LoVo (cell line): ENCODE measurements around the gene UNC79.

Experiments used
- DNase-seq: peaks from one replicate; pipeline ENCODE4 v3.0.0-alpha.2; 2016; ENCODE audit warnings: low spot score

The UNC79 gene

DNA sequence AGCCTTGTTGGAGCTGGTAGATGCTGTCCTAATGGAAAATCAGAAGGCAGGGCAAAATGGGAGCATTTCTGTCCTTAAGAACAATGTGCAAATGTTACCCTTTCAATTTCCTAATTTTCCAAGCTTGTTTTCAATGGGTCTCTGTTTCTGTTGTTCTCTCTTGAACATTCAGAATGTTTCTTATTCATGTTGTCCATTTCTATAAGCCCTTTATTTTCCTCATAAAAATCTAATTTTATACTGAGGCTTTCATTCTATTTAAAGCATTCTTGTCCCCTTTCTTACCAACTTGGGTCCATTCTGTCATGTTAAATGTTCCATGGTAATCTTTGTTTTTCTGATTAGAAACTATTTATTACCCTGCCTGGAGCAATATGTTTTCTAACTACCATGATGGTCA, 232.6 kb downstream of the UNC79 start:
- no peak for DNase-seq

DNA sequence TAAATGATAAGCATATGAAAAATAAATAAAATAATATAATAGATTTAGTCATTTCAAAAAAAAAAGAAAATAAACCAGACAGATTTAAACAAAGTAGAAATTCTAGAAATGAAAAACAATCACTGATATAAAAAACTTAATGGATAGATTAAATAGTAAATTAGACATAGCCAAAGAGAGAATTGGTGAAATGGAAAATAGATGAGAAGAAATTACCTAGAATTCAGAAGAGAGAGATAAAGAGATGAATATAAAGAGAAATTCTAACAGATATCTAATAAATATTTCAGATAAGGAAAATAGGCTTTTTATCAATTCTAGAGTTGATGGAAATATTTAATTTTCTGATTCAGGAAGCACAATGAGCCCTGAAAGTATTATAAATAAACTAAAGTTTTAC, 234.4 kb downstream of the UNC79 start:
- DNase-seq: no peak

DNA sequence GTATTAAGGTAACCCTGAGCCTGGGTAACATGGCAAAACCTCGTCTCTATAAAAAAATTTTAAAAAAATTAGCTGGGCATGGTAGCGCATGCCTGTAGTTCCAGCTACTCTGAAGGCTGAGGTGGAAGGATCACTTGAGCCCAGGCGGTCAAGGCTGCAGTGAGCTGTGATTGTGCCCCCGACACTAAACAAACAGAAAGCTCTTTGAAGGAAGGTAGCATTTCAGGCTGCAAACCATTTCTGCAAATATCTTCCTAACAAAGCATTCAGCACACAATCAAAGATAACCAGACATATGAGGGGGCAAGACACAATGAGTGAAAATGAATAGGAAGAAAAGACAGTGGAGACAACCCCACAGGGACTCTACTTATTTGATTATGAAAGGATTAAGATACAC, 238.9 kb downstream of the UNC79 start:
- DNase-seq: no peak

DNA sequence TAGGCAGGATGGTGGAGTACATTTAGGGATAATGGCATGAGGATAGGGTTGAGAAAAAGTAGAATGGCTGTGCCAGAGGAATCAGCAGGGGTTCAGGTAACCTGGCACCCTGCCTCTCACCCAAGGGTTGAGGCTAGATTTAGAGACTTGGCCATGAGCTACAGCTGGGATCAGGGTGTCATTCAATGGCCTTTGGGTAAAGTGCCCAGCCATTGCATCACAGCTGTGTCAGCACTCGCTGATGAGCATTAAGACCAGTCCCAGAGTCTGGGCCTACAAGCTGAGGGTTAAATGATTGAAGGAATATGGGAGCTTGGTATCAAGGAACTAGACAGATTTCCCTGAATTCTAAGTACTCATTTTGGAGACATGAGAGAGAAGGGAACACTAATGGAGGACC, 243.6 kb downstream of the UNC79 start:
- no peak for DNase-seq

DNA sequence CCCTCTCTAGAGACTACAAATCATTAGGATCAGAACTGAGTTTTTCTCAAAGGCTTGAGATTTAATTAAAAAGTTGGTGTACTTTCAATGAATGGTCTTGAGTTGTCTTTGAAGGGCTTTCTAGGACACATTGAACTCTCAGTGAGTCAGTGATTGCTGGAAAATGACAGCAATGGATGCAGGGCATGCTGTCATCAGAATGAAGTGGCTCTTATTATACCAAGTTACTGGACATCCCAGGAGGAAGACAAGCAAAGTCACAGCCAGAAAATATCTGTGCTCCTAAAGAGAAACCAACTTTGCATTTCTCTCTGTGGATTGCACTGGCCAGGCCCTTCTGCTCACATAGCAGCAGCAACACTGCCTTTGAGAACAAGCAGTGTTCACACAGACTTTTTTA, 244.9 kb downstream of the UNC79 start:
- DNase-seq: no peak

DNA sequence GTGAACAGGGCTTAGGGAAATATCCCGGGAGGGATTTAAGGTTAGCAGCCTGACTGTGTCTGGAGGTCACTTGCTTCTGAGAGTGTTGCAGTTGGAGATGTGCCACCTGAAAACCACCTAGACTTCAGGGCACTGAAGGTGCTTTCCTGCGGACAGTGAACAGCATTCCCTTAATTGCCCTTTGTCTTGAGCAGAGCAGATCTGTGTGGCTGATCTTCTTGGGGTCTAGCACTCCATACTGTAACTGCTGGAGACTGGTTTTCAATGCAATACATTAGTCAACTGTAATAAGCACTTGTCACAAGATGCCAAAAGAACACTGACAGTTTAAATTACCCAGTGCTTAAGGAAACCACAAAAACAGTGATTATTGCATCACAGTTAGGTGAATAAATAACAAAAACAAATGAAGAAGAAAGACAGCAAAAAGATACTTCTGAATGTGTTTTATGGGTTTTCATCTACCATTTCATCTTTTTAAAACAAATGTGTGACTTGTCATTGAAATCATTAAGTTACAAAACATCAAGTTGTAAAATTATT, 245.7 kb downstream of the UNC79 start:
- DNase-seq: no peak

DNA sequence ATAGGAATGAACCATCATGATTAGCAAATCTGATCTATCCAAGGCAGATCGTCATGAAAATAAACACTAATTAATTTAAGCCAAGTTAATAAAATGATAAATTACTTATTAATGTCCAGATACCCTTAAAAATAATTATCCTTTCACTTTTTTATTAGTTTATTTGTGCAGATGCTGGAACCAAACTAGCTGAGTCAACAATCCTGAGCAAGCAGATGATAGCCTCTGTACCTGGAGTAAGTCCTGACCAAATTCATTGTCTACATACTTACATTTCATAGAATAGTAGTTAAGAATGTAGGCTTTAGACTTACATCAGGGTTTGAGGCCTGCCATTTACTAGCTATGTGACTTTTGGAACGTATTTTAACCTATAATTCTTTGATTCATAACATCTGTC, 251.7 kb downstream of the UNC79 start:
- DNase-seq: no peak

DNA sequence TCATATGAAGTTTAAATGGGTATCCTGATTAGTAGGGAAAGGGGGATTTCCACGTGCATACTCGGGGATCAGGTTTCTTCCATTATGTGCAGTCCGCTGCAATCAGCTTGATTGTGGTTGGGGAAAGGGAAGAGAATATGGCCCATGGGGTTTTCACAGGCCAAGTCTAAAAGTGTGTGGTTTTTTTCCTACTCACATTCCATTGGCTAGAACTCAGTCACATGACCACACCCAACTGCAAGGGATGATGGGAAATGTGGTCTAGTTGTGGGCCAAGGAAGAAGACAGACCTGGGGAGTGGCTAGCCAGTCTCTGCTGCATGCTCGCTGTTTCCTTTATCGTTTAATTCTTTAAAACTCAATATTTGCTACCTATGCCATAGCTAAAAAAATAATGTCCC, 252.5 kb downstream of the UNC79 start:
- DNase-seq: no peak

DNA sequence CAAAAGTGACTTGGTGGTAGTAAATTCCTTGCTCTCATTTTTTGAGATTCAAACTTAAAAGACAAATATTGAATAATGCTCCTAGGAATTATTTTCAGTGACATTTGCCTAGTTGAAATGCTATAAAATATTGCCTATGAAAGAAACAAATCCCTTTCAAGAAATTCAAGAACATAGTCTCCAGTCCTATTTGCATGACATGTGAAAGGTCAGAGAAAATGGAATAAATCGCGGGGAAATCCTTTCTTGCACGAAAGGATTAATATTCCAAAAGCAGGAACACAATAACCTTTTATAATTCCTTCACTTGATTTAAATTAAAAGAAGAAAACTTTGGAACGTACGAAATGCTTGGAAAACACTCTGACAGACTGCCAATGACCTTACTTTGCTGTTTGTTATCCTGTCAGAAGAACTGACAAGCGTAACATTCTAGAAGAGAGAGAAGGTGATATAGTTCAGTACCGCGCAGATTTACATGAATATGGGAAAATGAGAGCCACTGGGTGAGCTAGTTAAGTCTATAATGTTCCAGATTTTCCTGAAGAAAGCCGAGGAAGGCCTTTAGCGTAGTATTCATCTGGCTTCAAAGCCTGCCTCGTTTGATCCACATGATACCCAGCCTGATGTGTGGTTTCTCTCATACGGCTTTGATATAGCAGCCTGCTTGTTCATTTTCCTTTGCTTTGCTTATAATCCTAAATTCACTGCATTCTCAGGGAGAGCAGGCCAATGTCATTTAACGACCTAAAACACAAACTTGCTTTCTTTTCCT, 254.6 kb downstream of the UNC79 start:
- DNase-seq: no peak

DNA sequence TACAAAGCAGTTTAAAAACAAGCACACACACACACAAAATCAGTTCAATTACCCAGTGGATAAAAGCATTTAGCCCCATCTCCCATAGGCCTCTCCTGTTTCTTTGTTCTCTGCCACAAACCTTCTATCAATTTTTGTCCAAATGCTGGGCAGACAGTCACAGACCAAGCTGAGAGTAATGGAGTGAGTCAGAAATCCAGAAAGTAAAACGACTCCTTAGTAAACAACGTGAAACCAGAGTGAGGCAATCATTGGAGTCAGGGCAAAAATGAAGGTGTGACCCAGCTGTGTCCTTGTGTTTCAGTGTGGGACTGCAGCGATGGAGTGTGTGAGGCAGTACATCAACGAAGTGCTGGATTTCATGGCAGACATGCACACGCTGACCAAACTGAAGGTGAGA, 255.5 kb downstream of the UNC79 start:
- no peak for DNase-seq

DNA sequence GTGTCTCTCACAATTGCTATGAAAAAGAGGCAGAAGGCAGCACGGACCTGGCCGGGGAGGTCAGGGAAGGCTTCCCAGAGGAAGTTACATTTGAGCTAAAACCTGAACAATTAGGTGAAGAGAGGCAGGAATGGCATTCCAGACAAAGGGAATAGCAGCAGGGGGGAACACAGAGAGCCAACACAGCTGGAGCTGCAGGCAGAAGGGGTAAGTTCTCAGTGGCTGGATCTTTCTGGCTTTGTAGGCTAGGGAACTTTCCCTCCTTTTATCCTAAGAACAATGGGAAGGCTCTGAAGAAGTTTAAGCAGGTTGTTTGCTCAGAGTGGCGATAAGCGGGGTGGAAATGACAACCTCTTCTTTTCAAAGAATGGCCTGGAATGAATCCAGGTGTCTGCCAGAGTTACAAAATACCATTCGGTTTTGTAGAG, 257.5 kb downstream of the UNC79 start:
- DNase-seq: no peak

DNA sequence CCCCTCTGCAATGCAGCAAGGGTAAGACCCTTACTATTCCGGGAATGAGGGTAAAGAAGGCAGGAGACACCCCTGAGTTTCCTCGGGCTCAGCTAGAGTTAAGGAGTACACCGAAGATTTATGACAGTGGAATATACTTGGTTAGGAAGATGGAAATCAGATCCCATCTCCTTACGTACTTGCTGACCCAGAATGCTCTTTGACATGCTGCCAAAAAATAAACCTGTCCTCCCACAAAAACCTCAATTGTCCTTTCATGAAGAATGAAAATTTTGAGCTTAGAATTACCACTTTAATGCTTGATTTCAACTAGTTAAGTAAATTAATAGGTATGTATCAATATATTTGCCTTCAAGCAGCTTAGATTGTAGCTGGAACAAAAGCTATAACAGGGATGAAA, 258.1 kb downstream of the UNC79 start:
- no peak for DNase-seq

DNA sequence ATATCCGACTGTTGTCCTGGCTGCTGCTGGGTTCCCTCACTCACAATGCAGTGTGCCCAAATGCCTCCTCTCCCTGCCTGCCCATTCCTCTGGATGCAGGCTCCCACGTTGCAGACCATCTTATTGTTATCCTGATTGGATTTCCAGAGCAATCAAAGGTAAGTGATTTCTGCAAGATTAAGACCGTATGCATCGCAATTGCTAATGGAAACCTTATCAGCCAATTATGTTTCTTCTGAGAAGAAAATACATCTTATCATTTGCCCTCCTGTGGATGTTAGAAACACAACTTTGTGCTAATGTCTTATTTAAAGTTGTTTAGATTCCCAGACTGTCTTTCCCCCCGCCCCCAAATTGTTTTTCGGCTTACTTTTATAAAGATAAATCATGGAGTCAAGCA, 259.4 kb downstream of the UNC79 start:
- no peak for DNase-seq

DNA sequence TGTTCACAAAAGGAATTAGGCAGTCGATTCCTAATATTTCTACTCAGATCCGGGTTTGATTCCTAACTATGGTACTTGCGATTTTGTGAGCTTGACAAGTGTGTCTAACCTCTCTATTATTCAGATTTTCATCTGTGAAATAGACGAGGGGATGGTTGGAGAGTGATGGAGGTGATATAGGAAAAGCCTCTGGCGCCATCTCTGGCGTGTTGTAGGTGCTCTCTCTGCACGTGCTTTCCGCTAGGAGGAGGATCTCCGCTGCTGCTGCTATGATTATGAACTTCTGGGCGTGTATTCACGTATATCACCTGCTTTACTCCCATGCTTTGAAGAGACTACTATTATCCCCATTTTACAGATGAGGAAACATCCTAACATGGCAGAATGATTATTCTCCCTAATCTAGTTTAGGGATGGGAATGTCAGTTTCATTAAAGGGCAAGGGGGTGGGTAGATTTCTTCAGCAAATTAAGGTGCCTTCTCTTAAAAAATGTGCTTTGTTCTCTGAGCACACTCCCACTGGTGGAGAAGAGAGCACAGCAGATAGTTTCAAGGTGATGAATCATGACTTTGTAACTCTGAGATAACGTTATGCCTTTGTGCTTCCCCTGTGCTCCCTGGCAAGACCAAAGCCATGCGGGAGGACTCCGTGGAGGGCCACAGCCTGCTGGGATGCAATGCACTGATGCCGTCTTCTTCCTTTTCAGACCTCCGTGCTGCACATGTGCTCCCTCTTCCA, 260.5 kb downstream of the UNC79 start:
- DNase-seq: no peak

DNA sequence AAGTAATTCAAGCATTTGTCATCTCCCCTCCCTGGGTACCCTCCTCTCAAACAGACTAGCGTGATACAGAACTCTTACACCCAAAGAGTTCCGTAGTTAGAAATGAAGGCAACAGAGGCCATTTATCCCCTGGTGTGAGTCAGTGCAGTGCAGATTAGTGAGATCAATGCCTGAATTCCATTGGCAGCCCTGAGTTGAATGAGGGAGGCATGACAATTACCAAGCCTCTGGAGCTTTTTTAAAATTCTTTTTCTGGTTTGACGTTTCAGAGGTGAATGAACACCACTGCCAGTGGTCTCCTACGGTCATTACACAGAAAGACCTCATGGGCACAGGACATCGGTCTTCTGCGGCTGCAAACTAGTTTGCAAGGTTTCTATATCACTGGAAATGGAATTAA, 263.2 kb downstream of the UNC79 start:
- DNase-seq: no peak

DNA sequence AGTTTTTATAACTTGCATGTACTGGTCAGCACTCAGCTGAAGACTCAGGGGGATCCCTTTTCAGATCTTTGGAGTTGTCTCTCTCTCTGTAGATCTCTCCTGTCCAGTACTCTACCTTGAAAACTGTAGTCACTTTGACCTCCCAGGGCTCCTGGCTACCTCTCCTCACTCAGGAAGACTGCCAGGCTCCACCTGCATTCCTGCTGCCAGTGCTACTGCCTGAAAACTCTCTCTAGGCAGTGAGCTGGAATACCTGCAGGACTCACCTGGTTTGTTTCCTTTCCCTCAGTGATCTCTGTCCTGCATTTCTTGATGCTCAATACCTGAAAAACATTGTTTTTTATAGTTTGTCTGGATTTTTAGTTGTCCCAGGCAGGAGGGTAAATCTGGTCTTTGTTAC, 270.2 kb downstream of the UNC79 start:
- no peak for DNase-seq

DNA sequence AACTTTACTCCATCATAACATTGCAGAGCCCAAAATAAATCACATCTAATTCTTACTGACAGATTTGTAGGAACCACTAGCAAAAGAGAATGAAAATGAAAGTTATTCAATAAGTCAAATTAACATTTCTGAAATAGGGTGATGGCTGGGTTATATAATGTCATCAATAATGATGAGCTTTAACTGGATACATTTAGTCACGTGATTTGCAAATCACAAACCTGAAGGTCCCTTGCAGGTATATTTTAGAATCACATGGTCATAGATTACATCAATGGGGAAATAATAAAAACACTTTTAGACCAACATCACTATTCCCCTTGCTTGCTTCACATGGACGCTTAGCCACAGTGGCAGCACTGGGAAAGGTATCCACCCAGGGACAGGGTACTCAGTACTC, 270.8 kb downstream of the UNC79 start:
- no peak for DNase-seq

DNA sequence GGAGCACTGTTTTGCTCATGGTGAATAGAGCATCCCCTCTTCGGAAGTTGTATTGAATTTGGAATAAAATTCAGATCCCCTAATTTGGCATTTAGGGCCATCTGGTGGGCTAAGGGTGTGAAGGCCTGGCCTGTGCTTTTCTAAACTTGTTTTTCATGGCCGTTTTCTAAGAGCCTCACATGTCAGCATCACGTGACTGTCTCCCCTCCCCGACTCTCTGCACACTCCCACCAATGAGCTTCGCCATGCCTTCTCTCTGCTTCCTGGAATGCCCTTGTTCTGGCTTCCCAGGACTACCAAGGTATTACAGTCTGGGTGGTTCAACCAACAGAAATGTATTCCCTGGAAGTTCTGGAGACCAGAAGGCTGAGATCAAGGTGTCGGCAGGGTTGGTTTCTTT, 272.2 kb downstream of the UNC79 start:
- DNase-seq: no peak

DNA sequence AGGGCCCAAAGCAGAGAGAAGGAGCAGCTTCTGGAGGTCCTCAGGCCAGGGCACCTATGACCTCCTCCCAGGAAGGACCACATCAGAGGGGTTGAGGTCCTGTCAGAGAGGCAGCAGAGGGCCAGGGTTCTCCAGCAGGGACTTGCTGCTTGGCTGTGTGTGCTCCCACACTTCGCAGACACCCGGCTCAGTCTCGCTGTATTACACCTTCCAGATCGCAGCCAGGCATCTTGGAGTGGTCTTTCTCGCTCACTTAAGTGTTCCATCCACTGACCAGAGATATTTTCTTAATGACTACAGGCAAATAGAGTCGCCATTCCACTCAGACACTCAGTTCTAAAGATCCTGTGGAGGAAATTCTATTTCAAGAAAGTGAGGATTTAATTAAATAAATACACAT, 273.2 kb downstream of the UNC79 start:
- DNase-seq: no peak

DNA sequence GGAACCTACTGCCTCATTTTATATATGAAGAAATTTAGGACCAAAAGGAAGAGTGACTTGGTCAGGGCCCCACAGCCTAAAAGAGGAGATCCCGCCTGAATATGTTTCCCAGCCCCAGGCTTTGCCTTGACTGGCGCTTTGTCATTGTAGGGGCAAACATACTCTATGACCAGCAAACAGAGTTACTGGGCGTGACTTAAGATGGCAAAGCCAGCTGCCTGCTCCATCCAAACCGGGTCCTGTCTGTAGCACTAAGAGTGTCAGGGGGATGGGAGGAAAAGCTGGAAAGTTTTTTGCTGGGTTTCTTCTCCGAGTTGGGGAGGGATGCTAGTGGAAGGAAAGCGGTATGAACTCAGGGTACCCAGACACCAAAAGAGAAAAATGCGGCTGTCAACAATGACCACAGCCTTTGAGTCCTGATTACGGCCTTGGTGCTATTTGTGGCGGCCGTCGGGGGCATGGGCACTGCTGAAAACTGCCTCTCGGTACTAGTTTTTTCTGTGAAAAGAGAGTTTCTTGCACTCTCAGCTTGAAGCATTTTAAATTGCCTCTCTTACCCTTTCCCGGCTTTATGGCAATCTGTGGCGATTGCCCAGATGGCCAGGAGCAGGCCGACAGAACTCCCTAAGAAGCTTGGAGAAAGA, 274.9 kb downstream of the UNC79 start:
- DNase-seq: no peak

DNA sequence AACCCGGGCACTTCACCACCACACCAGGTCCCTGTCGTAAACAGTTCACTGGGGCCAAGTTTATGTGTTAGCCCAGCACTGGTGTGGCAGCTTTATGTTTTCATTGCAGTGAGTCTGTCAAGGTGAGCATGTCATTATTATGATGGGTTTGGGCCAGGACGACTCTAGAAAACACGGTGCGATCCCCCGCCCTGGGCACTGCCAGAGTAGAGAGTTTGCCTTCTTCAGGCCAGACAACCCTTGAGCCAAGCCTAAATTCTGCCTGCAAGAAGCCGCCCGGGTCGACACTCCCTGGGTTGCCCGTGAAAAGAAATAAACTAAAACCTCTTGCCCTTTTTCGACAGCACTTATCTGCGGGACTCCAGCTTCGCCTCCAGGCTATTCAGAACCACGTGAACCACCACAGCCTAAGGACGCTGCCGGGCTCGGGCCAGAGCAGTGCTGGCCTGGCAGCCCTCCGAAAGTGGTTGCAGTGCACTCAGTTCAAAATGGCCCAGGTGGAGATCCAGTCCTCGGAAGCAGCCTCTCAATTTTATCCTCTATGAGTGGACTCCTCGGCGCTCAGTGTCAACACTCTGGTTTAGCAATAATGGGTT, 275.7 kb downstream of the UNC79 start:
- no peak for DNase-seq

DNA sequence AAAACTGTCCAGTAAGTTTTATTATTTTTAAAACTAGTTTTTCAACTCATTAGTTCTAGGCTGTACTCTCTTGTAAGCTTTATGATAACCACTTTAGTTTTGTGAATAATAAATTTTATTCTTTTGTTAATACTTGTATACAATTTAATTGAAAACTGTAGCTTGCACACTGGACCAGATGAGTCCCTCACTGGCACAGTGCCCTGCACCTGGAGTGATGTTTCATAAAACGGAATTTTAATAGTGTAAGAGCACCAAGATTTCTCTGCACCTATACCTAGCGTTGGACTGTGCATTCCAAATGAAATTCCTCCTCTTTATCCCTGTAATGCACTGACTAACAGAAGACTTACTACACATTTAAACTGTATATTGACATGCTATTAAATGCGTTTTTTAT, 276.7 kb downstream of the UNC79 start:
- no peak for DNase-seq

DNA sequence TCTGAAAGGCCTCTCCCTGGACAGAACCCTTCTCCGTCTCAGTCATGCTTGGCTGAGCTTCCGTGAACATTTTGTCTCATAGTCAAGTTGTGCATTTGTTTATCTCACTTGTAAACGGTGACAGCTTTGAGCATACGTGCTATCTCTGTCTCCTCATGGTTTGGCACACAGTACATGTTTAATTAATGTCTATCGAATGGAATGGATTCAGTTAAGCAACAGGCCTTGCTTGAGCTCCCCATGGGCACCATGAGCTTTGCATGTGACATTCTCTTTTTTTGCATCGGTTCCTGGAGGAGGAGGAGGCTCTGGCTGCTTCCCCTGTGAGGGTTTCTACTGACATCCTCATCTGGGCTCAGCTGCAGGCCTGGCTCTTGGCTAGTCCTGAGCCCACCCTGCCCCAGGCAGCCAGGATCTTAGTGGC, 277.6 kb downstream of the UNC79 start:
- no peak for DNase-seq
